Stimulated activated CD8-positive, alpha-beta memory T cell treated with anti-CD3 and anti-CD28 coated beads, Interleukin-7, amount 100 ng/mL, for 1 hour (primary cell): ENCODE measurements around the gene TPPP2.
"Not testable (repeated sequence)": the region's sequence is repeated elsewhere in the genome, so short reads cannot be mapped to it uniquely, and the experiment has no call there.

Source experiments
- DNase-seq, 2 donors: peaks; one replicate each; pipeline ENCODE4 v3.0.0-alpha.2; 2020; ENCODE audit warnings: low read depth in 2 of 2

Gene TPPP2

DNA sequence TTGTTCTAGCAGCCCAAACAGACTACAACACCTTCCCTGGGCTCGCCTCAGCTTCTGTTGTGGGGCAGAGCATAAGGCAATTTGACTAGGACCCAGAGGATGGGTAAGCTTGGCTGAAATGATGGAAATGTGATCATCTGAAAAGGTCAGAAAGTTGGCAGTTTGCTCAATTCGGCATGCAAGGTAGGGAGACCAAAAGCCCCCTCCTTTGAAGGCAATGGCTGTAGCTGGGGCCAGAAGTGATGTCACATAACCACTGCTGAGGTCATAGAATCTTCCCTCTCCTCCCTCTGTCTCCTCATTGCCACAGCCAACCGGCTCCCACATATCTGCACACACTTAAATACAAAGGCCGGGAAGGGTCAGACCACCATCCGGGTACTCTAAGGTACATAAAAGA is at the start of gene TPPP2:
Gene TPPP2 (plus strand): TSS at position 301 of the 400 bp plus-strand sequence. CDS start 365 bp downstream, outside the sequence.
- no peak for DNase-seq

DNA sequence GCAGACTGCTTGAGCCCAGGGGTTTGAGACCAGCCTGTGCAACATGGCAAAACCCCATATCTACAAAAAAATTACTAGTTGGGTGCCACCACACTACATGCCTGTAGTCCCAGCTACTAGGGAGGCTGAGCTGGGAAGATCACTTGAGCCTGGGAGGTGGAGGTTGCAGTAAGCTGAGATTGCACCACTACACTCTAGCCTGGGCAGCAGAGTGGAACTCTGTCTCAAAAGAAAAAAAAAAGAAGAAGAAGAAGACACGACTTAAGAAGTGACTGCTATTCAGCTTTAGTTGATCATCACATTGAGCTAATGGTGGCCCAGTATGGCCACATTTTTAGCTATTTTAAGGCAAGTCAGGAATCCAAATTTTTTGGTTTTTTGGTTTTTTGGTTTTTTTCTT is 49.1 kb upstream of the TPPP2 start:
- DNase-seq: no peak

DNA sequence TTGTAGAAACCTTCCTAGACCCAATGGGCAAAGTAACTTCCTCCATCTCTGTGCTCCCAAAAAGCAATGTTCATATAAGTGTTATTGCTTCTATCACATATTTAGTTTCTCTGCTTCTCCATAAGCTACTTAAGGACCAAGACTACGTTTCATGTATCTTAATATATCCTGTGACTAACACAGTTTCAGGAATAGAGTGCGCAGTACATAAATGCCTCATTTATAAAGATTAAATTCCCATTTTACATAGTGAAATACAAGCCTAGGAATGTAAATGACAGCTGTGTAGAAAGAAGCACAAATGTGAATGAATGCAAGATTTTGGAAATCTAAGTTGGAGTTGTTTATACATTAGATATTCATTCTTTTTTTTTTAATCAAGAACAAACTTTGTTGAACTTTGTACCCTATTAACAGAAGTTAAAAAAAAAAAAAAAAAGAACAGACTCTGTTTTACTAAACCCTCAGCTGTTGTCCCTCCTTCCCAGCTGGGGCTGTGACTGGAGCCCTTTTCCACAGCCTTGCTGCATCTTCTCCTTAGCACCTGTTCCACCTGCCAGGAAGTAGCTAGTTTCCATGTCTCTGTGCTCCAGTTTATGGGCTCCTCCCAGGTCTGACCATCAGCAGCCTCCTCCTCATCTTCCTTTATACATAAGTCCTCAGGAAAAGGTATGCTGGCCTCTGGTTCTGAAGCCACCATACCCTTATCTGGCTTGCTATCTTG is 47.2 kb upstream of the TPPP2 start:
- no peak for DNase-seq

DNA sequence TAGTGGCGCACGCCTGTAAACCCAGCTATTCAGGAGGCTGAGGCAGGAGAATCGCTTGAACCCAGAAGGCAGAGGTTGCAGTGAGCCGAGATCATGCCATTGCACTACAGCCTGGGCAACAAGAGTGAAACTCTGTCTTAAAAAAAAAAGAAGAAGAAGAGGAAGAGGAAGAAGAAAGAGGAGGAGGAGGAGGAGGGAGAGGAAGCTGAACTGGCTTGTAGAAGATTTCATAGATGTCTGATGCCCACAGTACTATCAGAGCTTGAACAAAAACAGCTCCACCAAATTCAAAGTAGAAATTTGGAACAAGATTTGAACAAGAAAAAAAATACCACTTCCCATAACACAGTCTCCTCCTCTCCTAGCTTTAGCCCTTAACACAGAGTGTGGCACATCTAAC is 44.4 kb upstream of the TPPP2 start:
- not testable (repeated sequence) for DNase-seq

DNA sequence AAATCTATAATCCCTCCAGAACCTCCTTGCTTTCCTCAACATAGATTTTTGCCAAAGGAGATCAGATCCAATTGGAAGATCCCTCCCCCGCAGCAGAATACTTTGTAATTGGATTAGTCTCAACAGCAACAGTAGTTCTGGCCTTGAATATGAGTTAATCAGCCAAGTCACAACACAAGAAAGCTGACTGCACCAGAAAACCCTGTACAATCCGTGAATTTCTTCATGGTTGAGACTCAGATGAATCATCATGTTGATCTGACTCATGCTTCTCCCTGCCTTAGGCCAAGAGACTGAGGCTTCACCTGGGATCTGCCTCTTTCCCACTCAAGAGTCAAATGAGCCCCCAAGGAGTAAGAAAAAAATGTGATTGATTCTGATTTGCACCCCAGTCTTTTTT is 43.2 kb upstream of the TPPP2 start:
- no peak for DNase-seq

DNA sequence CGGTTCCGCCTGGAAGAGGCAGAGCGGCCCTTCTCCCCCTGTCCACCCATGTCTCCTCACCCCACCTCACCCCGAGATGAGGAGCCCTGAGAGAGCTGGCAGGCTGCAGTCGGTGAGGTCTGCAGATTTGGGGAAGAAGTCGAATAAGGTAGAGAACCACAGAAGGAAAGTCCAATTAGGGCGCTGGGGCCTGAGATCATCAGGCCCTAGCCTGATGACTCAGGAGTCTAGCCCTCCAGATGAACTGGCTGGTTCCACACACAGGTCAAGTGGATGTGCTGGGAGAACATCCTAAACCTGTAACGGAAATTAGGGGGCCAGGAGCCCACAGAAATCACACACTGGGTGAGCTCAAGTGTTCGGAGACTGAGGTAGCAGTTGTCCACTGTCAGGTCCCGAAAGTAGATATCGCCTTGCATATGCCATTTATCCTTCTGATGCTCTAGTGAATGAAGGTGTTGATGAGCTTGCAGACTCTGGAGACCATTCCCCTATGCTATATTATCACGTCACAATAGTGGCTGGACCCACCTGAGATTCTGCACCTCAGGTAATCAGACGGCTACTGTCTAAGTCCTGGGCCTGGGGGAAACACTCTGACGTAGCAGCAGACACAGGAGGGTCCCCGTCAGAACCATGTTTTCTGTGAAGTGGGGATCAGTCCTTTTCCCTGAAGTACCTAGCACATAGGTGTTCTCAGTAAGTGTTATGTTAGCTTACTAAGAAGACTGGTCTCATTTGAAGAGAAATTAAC is 41.1 kb upstream of the TPPP2 start:
- DNase-seq: no peak

DNA sequence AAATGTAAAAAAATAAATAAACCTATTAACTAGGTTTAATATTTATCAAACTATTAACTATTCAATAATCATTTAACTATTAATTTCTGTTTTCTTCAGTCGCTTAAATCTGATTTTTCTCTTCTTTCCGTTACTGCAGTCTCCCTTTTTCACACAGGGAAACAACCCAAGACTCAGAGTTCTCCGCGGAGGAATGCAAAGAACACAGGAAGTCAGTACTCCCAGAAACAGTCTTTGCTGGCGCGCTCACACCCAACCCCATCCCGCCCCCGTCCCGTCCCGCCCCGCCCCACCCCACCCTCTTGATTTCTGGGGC is 40.6 kb upstream of the TPPP2 start:
- DNase-seq: no peak

DNA sequence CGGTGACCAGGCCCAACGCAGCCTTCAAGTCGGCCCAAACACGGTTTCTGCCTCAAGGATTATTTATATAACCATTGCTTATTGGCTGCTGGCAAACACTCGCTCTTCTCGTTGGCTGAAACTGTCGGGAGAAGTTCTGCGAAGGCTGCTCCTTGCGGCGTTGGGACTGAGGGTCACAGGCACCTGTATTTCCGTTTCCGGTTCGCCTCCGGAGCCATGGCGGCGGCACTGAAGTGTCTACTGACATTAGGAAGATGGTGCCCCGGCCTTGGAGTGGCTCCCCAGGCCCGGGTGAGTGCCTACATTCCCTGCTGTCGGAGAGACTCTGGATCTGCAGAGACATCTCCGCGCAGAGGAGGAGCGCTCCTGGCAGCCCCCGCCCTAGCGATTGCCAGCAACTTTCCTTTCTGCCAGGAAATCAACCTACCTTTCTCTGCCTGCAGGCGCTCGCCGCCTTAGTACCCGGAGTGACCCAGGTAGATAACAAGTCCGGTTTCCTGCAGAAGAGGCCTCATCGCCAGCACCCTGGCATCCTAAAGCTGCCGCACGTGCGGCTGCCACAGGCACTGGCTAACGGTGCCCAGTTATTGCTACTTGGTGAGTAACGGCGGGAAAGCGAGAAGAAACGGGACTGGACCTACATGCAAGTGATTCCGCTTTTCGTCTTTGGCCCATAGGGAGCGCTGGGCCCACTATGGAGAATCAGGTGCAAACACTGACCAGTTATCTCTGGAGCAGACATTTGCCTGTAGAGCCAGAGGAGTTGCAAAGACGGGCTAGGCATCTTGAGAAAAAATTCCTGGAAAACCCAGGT is 40.0 kb upstream of the TPPP2 start, which contains the start of gene METTL17:
Gene METTL17 (plus strand): TSS at position 194 of the 814 bp plus-strand sequence. CDS start 23 bp downstream, at position 217.
- DNase-seq: peak; percentile 64 to 65

DNA sequence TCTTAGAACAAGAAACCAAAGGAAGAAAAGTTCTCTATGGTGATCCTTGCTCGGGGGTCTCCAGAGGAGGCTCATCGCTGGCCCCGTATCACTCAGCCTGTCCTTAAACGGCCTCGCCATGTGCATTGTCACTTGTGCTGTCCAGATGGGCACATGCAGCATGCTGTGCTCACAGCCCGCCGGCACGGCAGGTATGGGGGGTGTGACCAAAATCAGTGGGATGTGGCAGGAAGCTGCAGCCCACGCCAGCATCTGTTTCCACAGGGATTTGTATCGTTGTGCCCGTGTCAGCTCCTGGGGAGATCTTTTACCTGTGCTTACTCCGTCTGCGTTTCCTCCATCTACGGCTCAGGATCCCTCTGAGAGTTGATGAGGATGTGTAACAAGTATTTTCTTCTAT is 33.5 kb upstream of the TPPP2 start:
- no peak for DNase-seq

DNA sequence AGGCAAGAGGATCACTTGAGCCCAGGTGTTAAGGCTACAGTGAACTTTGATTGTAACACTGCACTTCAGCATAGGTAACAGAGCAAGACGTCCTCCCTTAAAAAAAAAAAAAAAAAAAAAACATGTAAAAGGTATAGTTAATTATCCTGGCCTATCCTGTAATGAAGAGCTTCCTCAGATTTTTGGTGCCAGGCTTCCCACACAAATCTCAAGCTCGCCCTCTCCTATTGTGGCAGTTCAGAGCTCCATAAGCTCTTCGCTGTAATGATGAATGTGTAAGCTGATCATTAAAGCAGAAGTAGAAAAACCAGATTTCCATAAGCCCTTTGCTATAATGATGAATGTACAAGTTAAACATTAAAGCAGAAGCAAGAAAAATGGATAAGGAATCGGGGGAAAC is 32.9 kb upstream of the TPPP2 start:
- no peak for DNase-seq

DNA sequence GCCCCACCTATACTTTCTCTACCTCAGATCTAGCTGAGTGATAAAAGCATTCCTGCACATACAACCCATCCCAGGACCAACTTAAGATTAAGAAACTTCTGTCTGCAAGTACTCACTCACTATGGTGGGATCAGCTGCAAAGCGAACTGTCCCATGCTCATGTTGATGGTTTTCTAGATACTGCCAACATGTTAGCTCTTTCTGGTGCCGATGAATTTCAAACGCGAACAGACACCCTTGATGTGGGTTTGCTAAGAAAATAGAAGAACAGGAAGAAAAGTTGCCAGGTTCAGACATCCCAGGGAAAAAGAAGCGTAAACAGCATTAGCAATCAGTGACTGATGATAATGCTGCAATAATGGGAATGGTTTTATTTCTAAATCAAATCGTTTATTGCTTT is 32.5 kb upstream of the TPPP2 start:
- DNase-seq: no peak

DNA sequence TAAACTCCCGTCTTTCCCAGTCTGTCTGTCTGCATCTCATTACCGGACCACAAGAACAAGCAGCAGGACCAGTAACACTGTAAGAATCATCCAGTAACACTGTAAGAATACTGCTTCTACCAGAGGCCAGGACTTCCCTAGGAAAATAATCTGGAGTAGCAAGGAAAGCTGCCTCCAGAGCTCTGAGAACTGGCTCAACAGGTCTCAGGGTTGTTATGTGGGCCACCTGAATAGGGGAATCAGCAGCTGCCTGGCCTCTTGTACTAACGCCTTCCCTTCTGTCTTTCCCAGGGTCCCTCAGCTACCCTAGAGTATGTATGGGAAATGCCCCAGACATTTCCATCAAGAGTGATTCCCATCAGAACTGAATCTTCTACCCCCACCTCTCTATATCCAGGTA is 31.9 kb upstream of the TPPP2 start:
- DNase-seq: no peak

DNA sequence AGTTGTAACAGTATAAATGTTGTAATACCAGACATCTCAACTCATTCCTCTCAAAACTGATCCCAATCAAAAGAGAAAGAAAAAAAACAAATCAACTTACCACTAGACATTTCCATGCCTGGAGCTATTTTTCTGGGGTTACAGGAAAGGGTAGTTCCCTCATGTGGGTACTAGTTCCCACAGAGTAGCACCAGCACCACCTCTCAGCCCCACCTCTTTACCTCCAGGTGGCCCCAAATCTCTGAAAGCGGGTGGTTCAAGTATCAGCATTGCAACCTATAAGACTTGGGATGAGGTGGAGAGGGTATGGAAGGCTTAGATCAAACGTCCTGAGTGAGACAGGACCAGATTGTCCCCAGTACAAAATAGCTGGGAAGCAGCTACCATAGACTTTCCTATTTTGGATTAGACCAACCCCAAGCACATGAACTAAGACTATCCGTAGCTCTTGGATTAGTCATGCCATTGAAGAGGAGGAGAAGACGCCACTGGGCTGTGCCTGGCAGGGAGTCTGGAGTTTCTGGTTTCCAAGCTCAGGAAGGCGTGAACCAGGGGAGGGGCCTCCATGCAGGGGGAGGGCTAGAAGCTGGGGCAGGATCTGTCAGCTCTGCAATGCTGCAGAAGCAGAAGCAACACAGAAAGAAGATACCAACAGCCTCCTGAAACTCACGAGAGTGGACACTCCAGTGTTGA is 31.2 kb upstream of the TPPP2 start, which contains the start of gene SLC39A2:
Gene SLC39A2 (plus strand): TSS at position 620 of the 693 bp plus-strand sequence. CDS start 154 bp downstream, outside the sequence.
- DNase-seq: no peak

DNA sequence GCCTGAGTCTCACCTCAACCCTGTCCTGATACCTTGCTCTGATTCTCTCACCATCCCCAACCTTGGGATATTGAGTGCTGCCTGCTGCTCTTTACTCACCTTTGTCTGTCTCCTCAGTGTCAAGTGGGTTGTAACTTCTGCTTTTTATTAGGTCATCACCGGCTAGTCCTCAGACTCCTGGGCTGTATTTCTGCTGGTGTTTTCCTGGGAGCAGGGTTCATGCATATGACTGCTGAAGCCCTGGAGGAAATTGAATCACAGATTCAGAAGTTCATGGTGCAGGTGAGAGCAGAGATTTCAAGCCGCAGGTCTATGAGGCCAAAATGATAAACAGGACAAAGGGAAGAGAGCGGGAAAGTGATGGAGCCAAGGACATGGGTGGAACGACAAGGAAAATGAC is 30.4 kb upstream of the TPPP2 start:
- no peak for DNase-seq

DNA sequence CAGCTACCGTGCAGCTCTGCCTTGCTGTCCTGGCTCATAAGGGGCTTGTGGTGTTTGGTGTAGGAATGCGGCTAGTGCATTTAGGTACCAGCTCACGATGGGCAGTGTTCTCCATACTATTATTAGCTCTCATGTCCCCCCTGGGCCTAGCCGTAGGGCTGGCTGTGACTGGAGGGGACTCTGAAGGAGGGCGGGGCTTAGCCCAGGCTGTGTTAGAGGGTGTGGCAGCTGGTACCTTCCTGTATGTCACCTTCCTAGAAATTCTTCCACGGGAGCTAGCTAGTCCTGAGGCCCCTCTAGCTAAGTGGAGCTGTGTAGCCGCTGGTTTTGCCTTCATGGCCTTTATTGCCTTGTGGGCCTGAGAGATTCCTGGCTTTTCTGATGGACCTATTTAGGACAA is 28.8 kb upstream of the TPPP2 start:
- DNase-seq: no peak

DNA sequence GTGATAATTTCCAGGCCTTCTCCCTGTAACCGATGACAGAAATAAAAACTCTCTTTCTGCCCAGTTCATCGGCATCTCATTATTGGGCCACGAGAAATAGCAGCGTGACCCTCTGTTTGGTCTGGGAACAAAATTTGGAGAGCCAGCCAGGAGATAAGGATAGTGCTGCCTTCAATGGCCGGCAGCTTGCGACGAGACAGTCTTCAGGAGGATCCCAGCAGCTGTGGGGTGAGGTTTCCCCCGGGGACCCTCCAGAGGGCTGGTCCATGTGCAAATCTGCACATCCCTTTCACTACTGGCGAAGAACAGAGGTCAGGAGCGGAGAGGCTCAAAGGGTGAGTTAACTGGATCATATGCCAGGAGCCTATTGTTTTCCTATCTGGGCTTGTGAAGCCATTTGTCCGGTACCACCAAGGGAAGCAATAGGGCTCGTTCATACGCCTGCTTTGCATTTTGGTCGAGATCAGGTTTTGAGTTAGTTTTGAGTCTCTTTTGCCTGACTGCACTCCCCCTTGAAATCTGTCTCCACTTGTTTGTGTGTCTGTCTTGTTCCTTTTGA is 26.1 kb upstream of the TPPP2 start:
- no peak for DNase-seq

DNA sequence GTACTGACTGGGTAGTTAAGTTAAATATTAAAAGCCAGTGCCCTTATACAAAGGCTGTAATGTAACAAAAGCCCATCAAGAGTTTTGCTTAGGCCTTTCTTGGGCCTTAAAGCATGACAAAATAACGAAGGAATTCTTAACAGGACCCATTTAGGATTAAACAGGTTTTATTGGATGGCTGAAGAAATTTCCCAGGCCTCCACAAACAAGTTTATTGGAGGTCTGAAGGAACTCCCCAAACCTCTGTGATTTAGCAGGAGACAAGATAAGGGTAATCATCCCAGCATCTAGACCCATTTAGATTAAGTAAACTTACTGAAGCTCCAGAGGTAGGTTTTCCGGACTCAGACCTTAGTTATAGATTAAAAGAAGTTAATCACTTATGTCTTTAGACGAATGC is 20.3 kb upstream of the TPPP2 start:
- DNase-seq: not testable (repeated sequence)

DNA sequence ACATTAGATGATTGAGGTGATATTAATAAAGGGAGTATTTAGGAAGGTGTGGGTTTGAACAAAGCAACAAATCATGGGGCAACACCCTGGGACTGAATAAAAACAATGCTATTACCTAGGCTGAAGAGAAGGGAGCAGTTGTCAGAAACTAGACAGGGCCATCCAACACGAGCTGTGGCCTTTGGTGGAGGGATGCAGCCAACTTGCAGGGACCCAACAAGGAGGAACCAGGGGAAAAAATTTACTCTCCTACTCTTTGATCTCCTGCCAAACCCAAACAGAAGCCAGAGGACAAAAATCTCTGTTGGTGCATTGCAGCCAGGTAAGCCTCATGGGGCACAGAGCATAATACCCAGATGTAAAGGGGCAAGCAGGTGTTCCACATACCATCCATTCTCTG is 18.9 kb upstream of the TPPP2 start:
- DNase-seq: no peak

DNA sequence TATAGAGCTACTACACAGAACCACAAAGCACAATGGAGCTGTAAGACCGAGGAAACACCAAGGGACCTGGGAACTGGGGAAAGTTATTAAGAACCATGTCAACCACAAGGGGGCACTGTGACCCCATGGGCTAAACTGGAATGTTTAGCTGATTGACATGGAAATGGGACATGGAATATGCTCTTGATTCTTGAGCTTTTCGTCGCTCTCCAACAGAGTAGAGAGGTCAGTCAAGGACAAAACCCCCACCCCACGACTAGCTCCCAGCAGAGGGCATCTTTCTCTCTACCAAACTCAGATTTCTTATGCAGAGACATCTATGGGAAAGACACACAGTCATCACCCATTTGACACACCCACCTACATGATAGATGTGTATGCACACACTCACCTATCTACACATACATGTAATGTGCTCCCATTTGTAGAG is 15.2 kb upstream of the TPPP2 start:
- DNase-seq: peak; percentile 60 to 76

DNA sequence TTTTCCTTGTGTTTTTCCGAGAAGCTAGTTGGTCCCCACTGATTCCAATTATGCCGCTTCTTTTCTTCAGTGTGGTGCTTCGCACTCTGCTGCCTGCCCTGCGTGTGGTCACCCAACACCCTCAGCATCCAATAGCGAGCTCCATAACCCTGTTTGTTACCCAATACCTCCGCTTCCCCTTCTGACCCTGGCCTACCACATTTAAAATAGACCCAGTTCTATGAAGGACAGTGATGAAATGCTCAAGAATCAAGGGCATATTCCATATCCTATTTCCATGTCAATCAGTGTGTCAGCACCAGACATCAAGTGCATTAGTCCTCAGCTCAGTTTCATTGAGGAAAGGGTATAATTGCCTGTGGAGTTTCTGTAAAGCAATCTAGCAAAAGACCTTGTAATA is 14.7 kb upstream of the TPPP2 start:
- no peak for DNase-seq

DNA sequence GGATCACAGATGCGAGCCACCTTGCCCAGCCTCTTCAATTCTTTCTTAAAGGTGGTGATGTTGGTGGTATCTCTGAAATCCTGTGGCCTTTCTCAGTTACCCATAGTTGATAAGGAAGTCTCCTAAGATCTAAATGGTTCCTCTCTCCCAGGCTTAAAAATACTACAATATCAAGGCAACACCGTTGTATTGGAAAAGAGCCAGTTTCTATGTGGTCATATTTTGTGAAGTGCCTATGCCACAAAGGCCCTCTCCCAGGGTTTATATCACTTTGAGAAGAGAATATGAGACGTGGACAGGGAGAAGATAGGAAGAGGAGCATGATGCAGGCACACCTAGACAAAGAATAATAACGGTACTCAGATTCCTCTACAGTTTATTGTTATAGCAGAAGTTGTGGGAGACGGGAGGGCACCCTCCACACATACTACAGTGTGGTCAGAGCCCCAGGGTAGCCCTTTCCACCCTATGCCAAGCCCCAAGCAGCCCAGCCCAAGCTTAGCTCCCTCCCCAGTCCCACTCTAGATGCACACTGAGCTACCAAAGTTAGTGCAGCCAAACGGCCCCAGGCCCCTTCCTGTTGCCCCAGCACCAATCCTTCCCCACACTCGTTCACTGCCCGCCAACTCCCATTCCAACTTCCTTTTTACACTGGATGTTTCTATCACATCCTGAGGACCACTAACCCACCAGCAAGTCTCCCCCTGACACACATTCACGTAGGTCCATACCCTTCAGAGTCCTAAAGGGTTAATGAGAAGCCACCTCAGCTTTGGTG is 13.4 kb upstream of the TPPP2 start:
- DNase-seq: no peak
